Type B pancreatic cell (in vitro differentiated cells): ENCODE data around the gene BMP10. TPM values are rescaled to one million over a fixed set of nuclear protein-coding genes. Genes with fewer than 3 reads are reported as not detected.

Experiments used
- DNase-seq: peaks from one replicate; pipeline ENCODE4 v3.0.0; 2021; ENCODE audit warnings: mixed read lengths; ENCODE audit not compliant: unreplicated experiment; ENCODE audit errors: extremely low spot score
- H3K27ac Mint-ChIP-seq: 2 replicates; pipeline ENCODE4 v1.8.0; 2021; ENCODE audit warnings: mild to moderate bottlenecking, mixed read lengths
- H3K27me3 Mint-ChIP-seq: 2 replicates; pipeline ENCODE4 v1.8.0; 2021; ENCODE audit warnings: mixed read lengths
- H3K36me3 Mint-ChIP-seq: 2 replicates; pipeline ENCODE4 v1.8.0; 2021; ENCODE audit warnings: mixed read lengths
- H3K4me1 Mint-ChIP-seq: one replicate; pipeline ENCODE4 v1.8.0; 2021; ENCODE audit warnings: mixed read lengths; ENCODE audit not compliant: unreplicated experiment
- H3K4me3 Mint-ChIP-seq: 2 replicates; pipeline ENCODE4 v1.8.0; 2021; ENCODE audit warnings: mild to moderate bottlenecking, mixed read lengths
- H3K9me3 Mint-ChIP-seq: 2 replicates; pipeline ENCODE4 v1.8.0; 2021; ENCODE audit warnings: mixed read lengths
- total RNA-seq: library from RNA; stranded (reverse); gene quantifications from 2 replicates; pipeline ENCODE4 v1.2.1, GENCODE V29; 2021; ENCODE audit warnings: low replicate concordance
- TF ChIP-seq, protein P1 (sequence below): fragments of 200-600 bp; sonication (generic); conservative IDR thresholded peaks from 2 replicates; pipeline ENCODE4 v1.5.0; 2021; ENCODE audit warnings: antibody characterized with exemption, mild to moderate bottlenecking

Gene BMP10
- total RNA-seq, 1 donor from 2014 or later, result 0.36 TPM

DNA sequence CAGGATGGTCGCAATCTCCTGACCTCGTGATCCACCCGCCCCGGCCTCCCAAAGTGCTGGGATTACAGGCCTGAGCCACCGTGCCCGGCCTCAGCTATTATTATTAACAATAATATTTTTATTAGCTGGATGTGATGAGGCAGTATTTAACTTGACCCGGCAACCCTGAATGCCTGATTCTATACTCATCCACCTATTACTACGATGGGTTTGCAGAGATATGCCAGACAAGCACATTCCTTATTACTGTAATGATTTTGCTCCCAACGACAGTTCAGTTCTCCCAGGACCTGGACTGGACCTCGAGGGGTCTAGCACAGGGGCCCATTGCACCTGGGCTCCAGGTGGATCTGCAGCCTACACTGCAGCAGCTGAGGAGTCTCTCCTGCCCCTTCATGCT is 32.6 kb downstream of the BMP10 start:
- H3K4me3 Mint-ChIP-seq, result no peak overlapping the region
- H3K27ac Mint-ChIP-seq, result no peak overlapping the region
- H3K4me1 Mint-ChIP-seq, result no peaks in the 10 kb centered on the region
- TF ChIP-seq, protein P1, sequence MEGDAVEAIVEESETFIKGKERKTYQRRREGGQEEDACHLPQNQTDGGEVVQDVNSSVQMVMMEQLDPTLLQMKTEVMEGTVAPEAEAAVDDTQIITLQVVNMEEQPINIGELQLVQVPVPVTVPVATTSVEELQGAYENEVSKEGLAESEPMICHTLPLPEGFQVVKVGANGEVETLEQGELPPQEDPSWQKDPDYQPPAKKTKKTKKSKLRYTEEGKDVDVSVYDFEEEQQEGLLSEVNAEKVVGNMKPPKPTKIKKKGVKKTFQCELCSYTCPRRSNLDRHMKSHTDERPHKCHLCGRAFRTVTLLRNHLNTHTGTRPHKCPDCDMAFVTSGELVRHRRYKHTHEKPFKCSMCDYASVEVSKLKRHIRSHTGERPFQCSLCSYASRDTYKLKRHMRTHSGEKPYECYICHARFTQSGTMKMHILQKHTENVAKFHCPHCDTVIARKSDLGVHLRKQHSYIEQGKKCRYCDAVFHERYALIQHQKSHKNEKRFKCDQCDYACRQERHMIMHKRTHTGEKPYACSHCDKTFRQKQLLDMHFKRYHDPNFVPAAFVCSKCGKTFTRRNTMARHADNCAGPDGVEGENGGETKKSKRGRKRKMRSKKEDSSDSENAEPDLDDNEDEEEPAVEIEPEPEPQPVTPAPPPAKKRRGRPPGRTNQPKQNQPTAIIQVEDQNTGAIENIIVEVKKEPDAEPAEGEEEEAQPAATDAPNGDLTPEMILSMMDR, result no peak
- no peaks in the 10 kb centered on the region for H3K36me3 Mint-ChIP-seq
- no peaks in the 10 kb centered on the region for H3K9me3 Mint-ChIP-seq
- no peaks in the 10 kb centered on the region for H3K27me3 Mint-ChIP-seq
- DNase-seq, result no peak

DNA sequence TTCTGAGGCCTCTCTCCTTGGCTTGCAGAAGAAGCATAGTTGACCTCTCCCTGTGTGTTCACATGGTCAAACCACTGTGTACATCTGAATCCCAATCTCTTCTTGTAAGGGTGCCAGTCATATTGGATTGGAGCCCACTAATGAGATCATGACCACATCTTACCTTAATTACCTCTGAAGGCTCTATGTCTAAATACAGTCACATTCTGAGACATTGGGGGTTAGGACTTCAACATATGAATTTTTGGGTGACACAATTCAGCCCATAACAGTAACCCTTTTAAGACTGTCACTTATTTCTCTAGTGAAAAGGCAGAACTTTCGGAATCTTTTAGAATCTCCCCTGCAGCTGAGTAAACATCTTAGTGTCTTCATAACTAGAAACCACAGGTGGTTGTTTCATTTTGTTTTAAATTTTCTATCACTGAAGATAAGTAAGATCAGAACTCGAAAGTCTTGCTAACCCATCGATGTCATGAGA is 33.3 kb downstream of the BMP10 start:
- no peaks in the 10 kb centered on the region for H3K9me3 Mint-ChIP-seq
- H3K27ac Mint-ChIP-seq, result no peak overlapping the region
- H3K4me1 Mint-ChIP-seq, result no peaks in the 10 kb centered on the region
- TF ChIP-seq, protein P1, result no peak
- H3K36me3 Mint-ChIP-seq, result no peaks in the 10 kb centered on the region
- no peak overlapping the region for H3K4me3 Mint-ChIP-seq
- no peaks in the 10 kb centered on the region for H3K27me3 Mint-ChIP-seq
- no peak for DNase-seq

DNA sequence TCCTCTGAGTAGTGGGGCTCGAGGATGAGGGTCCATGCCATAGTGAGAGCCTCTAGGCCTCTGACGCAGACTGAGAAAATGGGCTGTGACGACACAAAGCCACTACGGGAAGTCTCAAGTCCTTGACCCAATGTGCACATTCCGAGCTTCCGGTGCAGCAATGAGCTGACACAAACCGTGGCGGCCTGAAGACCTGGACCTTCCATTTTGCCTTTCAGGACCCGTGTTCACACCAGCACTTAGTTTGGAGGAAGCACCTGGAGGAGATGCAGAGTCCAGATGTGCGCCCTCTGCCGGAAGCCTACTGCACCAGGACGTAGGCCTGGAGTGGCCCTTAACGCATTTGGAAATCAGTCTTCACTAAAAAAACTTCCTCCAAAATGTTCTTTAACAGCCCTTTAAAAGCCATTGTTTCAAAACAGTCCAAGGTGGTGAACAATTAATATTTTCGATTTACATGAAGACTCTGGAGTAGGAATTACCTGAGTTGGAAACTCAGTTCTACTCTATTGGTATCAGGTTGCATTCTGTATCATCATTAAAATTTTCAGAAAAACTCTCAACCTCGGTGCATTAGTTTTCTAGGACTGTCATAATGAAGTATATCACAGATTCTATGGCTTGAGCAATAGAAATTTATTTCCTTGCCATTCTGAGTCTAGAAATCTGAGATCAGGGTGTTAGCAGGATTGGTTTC is 33.9 kb downstream of the BMP10 start:
- H3K4me3 Mint-ChIP-seq, result no peak overlapping the region
- H3K36me3 Mint-ChIP-seq, result no peaks in the 10 kb centered on the region
- no peaks in the 10 kb centered on the region for H3K9me3 Mint-ChIP-seq
- no peak overlapping the region for H3K27ac Mint-ChIP-seq
- H3K4me1 Mint-ChIP-seq, result no peaks in the 10 kb centered on the region
- H3K27me3 Mint-ChIP-seq, result no peaks in the 10 kb centered on the region
- no peak for DNase-seq
- TF ChIP-seq, protein P1, result peak; percentile 76

DNA sequence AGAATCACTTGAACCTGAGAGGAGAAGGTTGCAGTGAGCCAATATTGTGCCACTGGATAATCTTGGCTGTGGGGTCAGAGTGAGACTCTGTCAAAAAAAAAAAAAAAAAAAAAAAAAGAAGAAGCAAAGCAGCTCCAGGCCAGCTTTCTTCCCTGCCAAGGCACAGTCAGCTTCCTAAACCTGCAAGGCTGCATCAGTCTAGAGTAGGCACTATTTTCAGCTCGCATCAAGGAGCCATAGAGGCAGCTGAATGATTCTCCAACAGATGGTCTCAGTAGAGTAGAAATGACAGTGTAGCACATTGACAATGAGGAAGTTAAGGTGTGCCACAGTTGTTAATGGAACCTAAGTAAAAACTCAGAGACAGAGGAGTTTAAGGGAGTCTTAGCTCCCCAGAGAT is 35.6 kb downstream of the BMP10 start:
- Mint-ChIP-seq H3K27ac (no peak overlapping the region), H3K4me1 (no peaks in the 10 kb centered on the region), H3K36me3 (no peaks in the 10 kb centered on the region), H3K9me3 (no peaks in the 10 kb centered on the region), H3K4me3 (no peak overlapping the region), H3K27me3 (no peaks in the 10 kb centered on the region)
- TF ChIP-seq, protein P1, result no peak
- DNase-seq, result no peak

DNA sequence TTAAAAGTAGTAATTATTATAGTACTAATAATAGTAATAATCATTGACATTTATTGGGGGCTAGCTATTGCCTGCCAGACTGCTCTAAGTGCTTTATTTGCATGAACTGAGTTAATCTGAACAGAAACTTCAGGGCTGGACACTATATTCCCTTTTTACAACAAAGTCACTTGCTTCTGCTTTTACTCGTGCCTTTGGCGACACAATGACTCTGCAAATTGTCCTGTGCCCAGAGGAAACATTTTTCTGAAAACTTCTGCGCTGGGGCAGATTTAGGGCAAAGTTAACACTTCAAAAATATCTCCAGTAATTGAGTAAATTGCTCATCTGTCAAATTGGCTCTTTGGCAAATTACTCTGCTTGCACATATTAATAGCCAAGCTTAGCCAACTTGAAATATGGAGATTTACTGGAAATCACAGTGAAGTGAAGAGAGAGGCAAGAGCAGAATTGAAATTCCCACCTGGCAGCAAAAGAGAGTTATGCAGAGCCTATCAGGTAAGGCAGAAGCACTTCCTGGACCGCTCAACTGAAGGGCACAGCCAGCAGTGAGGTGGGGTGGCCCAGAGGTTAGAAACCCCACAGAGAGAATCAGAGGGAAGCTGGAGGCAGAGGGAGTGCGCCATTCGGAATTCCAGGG is 36.3 kb downstream of the BMP10 start:
- TF ChIP-seq, protein P1, result no peak
- H3K9me3 Mint-ChIP-seq, result no peaks in the 10 kb centered on the region
- no peaks in the 10 kb centered on the region for H3K27me3 Mint-ChIP-seq
- H3K4me3 Mint-ChIP-seq, result no peak overlapping the region
- peaks cover under 1% of the 10 kb centered on the region for H3K4me1 Mint-ChIP-seq
- no peak overlapping the region for H3K27ac Mint-ChIP-seq
- DNase-seq, result no peak
- H3K36me3 Mint-ChIP-seq, result no peaks in the 10 kb centered on the region
